ENCODE data around the gene CCL19.
A peak's percentile ranks its signal among the peaks of the same experiment; 100 is the strongest.

The CCL19 gene

GRCh38 chr9:34701023-34701768 is 10.1 kb upstream of the CCL19 start:
- DNase-seq (ENCODE audit: insufficient read length, low spot score) (peak; percentile 56), FAIRE-seq (peak; percentile 77)
- no peak for TF ChIP-seq POLR2A (IDR thresholded peaks at IDR 0.05; ENCODE audit: low read depth, low read length)
- no peak for TF ChIP-seq POLR2AphosphoS5 (IDR thresholded peaks at IDR 0.05; ENCODE audit: low read depth, low read length)
- no peak for TF ChIP-seq SPI1 (IDR thresholded peaks at IDR 0.05; ENCODE audit: low read depth, low read length)
- TF ChIP-seq POU2F2 (IDR thresholded peaks at IDR 0.05; ENCODE audit: low read depth, low read length), result no peak
- TF ChIP-seq PAX5 (IDR thresholded peaks at IDR 0.05; ENCODE audit: insufficient read depth, low read length, severe bottlenecking), result no peak
- no peak for TF ChIP-seq TAF1 (IDR thresholded peaks at IDR 0.05; ENCODE audit: low read depth, low read length)

- FAIRE-seq (no peak), DNase-seq (ENCODE audit: insufficient read length, low spot score) (no peak)
- TF ChIP-seq TAF1 (IDR thresholded peaks at IDR 0.05; ENCODE audit: low read depth, low read length), result no peak
- no peak for TF ChIP-seq POLR2A (IDR thresholded peaks at IDR 0.05; ENCODE audit: low read depth, low read length)
- no peak for TF ChIP-seq POLR2AphosphoS5 (IDR thresholded peaks at IDR 0.05; ENCODE audit: low read depth, low read length)
- TF ChIP-seq POU2F2 (IDR thresholded peaks at IDR 0.05; ENCODE audit: low read depth, low read length), result no peak
- no peak for TF ChIP-seq SPI1 (IDR thresholded peaks at IDR 0.05; ENCODE audit: low read depth, low read length)
- no peak for TF ChIP-seq PAX5 (IDR thresholded peaks at IDR 0.05; ENCODE audit: insufficient read depth, low read length, severe bottlenecking)
Observed at GRCh38 chr9:34694811-34695210, 3.7 kb upstream of the CCL19 start.

GRCh38 chr9:34693560-34693959 is 2.5 kb upstream of the CCL19 start:
- TF ChIP-seq POLR2A (IDR thresholded peaks at IDR 0.05; ENCODE audit: low read depth, low read length), result no peak
- TF ChIP-seq SPI1 (IDR thresholded peaks at IDR 0.05; ENCODE audit: low read depth, low read length), result no peak
- TF ChIP-seq TAF1 (IDR thresholded peaks at IDR 0.05; ENCODE audit: low read depth, low read length), result no peak
- TF ChIP-seq POLR2AphosphoS5 (IDR thresholded peaks at IDR 0.05; ENCODE audit: low read depth, low read length), result no peak
- no peak for TF ChIP-seq PAX5 (IDR thresholded peaks at IDR 0.05; ENCODE audit: insufficient read depth, low read length, severe bottlenecking)
- no peak for TF ChIP-seq POU2F2 (IDR thresholded peaks at IDR 0.05; ENCODE audit: low read depth, low read length)
- DNase-seq (ENCODE audit: insufficient read length, low spot score), result no peak
- FAIRE-seq, result no peak

- no peak for DNase-seq (ENCODE audit: insufficient read length, low spot score)
- TF ChIP-seq POLR2AphosphoS5 (IDR thresholded peaks at IDR 0.05; ENCODE audit: low read depth, low read length), result no peak
- no peak for TF ChIP-seq TAF1 (IDR thresholded peaks at IDR 0.05; ENCODE audit: low read depth, low read length)
- TF ChIP-seq SPI1 (IDR thresholded peaks at IDR 0.05; ENCODE audit: low read depth, low read length), result no peak
- no peak for TF ChIP-seq PAX5 (IDR thresholded peaks at IDR 0.05; ENCODE audit: insufficient read depth, low read length, severe bottlenecking)
- no peak for TF ChIP-seq POU2F2 (IDR thresholded peaks at IDR 0.05; ENCODE audit: low read depth, low read length)
- TF ChIP-seq POLR2A (IDR thresholded peaks at IDR 0.05; ENCODE audit: low read depth, low read length), result no peak
- no peak for FAIRE-seq
Observed at GRCh38 chr9:34691936-34692315, 850 bp upstream of the CCL19 start.

GRCh38 chr9:34689512-34689911 is 1.6 kb downstream of the CCL19 start:
- DNase-seq (ENCODE audit: insufficient read length, low spot score) (no peak), FAIRE-seq (no peak)
- TF ChIP-seq TAF1 (IDR thresholded peaks at IDR 0.05; ENCODE audit: low read depth, low read length), result no peak
- no peak for TF ChIP-seq SPI1 (IDR thresholded peaks at IDR 0.05; ENCODE audit: low read depth, low read length)
- TF ChIP-seq PAX5 (IDR thresholded peaks at IDR 0.05; ENCODE audit: insufficient read depth, low read length, severe bottlenecking), result no peak
- no peak for TF ChIP-seq POLR2A (IDR thresholded peaks at IDR 0.05; ENCODE audit: low read depth, low read length)
- no peak for TF ChIP-seq POU2F2 (IDR thresholded peaks at IDR 0.05; ENCODE audit: low read depth, low read length)
- TF ChIP-seq POLR2AphosphoS5 (IDR thresholded peaks at IDR 0.05; ENCODE audit: low read depth, low read length), result no peak

GRCh38 chr9:34689116-34689470 is 2.0 kb downstream of the CCL19 start:
- FAIRE-seq, result no peak
- TF ChIP-seq POLR2A (IDR thresholded peaks at IDR 0.05; ENCODE audit: low read depth, low read length) (no peak), TAF1 (IDR thresholded peaks at IDR 0.05; ENCODE audit: low read depth, low read length) (no peak), PAX5 (IDR thresholded peaks at IDR 0.05; ENCODE audit: insufficient read depth, low read length, severe bottlenecking) (no peak), POU2F2 (IDR thresholded peaks at IDR 0.05; ENCODE audit: low read depth, low read length) (no peak)
- DNase-seq (ENCODE audit: insufficient read length, low spot score), result no peak

GRCh38 chr9:34688329-34689115 is 2.6 kb downstream of the CCL19 start:
- TF ChIP-seq TAF1 (IDR thresholded peaks at IDR 0.05; ENCODE audit: low read depth, low read length) (no peak), POU2F2 (IDR thresholded peaks at IDR 0.05; ENCODE audit: low read depth, low read length) (no peak), SPI1 (IDR thresholded peaks at IDR 0.05; ENCODE audit: low read depth, low read length) (no peak), POLR2A (IDR thresholded peaks at IDR 0.05; ENCODE audit: low read depth, low read length) (no peak), PAX5 (IDR thresholded peaks at IDR 0.05; ENCODE audit: insufficient read depth, low read length, severe bottlenecking) (no peak), POLR2AphosphoS5 (IDR thresholded peaks at IDR 0.05; ENCODE audit: low read depth, low read length) (no peak)
- FAIRE-seq (no peak), DNase-seq (ENCODE audit: insufficient read length, low spot score) (no peak)

- TF ChIP-seq TAF1 (IDR thresholded peaks at IDR 0.05; ENCODE audit: low read depth, low read length), result no peak
- DNase-seq (ENCODE audit: insufficient read length, low spot score), result no peak
- FAIRE-seq, result no peak
Observed at GRCh38 chr9:34687276-34688030, 3.6 kb downstream of the CCL19 start.

- TF ChIP-seq PAX5 (IDR thresholded peaks at IDR 0.05; ENCODE audit: insufficient read depth, low read length, severe bottlenecking) (no peak), TAF1 (IDR thresholded peaks at IDR 0.05; ENCODE audit: low read depth, low read length) (no peak), POLR2AphosphoS5 (IDR thresholded peaks at IDR 0.05; ENCODE audit: low read depth, low read length) (no peak), SPI1 (IDR thresholded peaks at IDR 0.05; ENCODE audit: low read depth, low read length) (no peak), POU2F2 (IDR thresholded peaks at IDR 0.05; ENCODE audit: low read depth, low read length) (no peak), POLR2A (IDR thresholded peaks at IDR 0.05; ENCODE audit: low read depth, low read length) (no peak)
- DNase-seq (ENCODE audit: insufficient read length, low spot score), result no peak
- FAIRE-seq, result no peak
Observed at GRCh38 chr9:34686732-34687131, 4.3 kb downstream of the CCL19 start.

All from GM12891 (cell line).